Naive thymus-derived CD4-positive, alpha-beta T cell (primary cell): ENCODE results near the gene TDRD10. TPM values are rescaled to one million over a fixed set of nuclear protein-coding genes. Genes with fewer than 3 reads are reported as not detected.

Experiments
- ATAC-seq: fragments of 150-1000 bp; cut with Tn5 transposase; 2 replicates; pipeline ENCODE4 v1.10.0; 2021; ENCODE audit warnings: mild to moderate bottlenecking, moderate library complexity
- CTCF ChIA-PET: fragments of 350-600 bp; sonication (Branson Sonifier 250); formaldehyde crosslinking; loops from one replicate; lab custom pipeline; 2021; ENCODE audit warnings: antibody characterized with exemption; lab: Charles Lee
- POLR2A ChIA-PET: fragments of 350-600 bp; sonication (Branson Sonifier 250); formaldehyde crosslinking; loops from one replicate; lab custom pipeline; 2021; ENCODE audit warnings: antibody characterized with exemption, inconsistent platforms; lab: Charles Lee
- DNase-seq, 9 donors: peaks; one replicate each; pipeline versions ENCODE4 v3.0.0 to v3.0.0-alpha.2; 2020 to 2022; ENCODE audit warnings: mixed read lengths in 1 of 9
- H3K27ac ChIP-seq: one replicate; pipeline ENCODE4 v1.7.0; 2013; ENCODE audit warnings: mild to moderate bottlenecking, low read depth, low read length, moderate library complexity
- H3K27me3 ChIP-seq, 2 donors: one replicate each; pipeline ENCODE4 v1.7.0; 2013; ENCODE audit warnings: low read length in 2 of 2, mild to moderate bottlenecking in 2 of 2, moderate library complexity in 2 of 2; ENCODE audit not compliant: control insufficient read depth in 2 of 2, insufficient read depth in 2 of 2
- H3K36me3 ChIP-seq, 3 experiments: 1 replicate in 2 of 3; 2 replicates in 1 of 3; pipeline ENCODE4 v1.7.0; 2013; ENCODE audit warnings: low read length in 3 of 3, mild to moderate bottlenecking in 3 of 3, moderate library complexity in 1 of 3; ENCODE audit not compliant: insufficient read depth in 3 of 3, control insufficient read depth in 2 of 3
- H3K4me1 ChIP-seq, 2 donors: one replicate each; pipeline ENCODE4 v1.7.0; 2013; ENCODE audit warnings: low read length in 2 of 2, mild to moderate bottlenecking in 2 of 2, moderate library complexity in 1 of 2; ENCODE audit not compliant: control insufficient read depth in 2 of 2, insufficient read depth in 2 of 2
- H3K4me3 ChIP-seq: 2 replicates; pipeline ENCODE4 v1.7.0; 2013; ENCODE audit warnings: mild to moderate bottlenecking, low read length
- H3K9me3 ChIP-seq, 3 experiments: 1 replicate in 2 of 3; 2 replicates in 1 of 3; pipeline ENCODE4 v1.7.0; 2013; ENCODE audit warnings: low read length in 3 of 3; ENCODE audit not compliant: control insufficient read depth in 2 of 3
- H3K27ac Mint-ChIP-seq, 9 donors: one replicate each; pipeline ENCODE4 v1.8.0; 2020 to 2022; ENCODE audit warnings: mixed read lengths in 9 of 9, mild to moderate bottlenecking in 8 of 9, moderate library complexity in 5 of 9, inconsistent platforms in 2 of 9
- H3K27me3 Mint-ChIP-seq, 5 donors: one replicate each; pipeline ENCODE4 v1.8.0; 2021 to 2022; ENCODE audit warnings: mixed read lengths in 5 of 5, mild to moderate bottlenecking in 1 of 5
- H3K36me3 Mint-ChIP-seq, 5 donors: one replicate each; pipeline ENCODE4 v1.8.0; 2020 to 2022; ENCODE audit warnings: mixed read lengths in 5 of 5, mild to moderate bottlenecking in 3 of 5, inconsistent platforms in 1 of 5
- H3K4me1 Mint-ChIP-seq, 7 donors: one replicate each; pipeline ENCODE4 v1.8.0; 2020 to 2022; ENCODE audit warnings: mixed read lengths in 7 of 7, mild to moderate bottlenecking in 3 of 7, inconsistent platforms in 1 of 7
- H3K4me3 Mint-ChIP-seq, 10 donors: one replicate each; pipeline ENCODE4 v1.8.0; 2020 to 2022; ENCODE audit warnings: mild to moderate bottlenecking in 10 of 10, mixed read lengths in 10 of 10, moderate library complexity in 6 of 10, inconsistent platforms in 2 of 10
- H3K9me3 Mint-ChIP-seq, 11 donors: one replicate each; pipeline ENCODE4 v1.8.0; 2020 to 2022; ENCODE audit warnings: mixed read lengths in 11 of 11, mild to moderate bottlenecking in 4 of 11, inconsistent platforms in 1 of 11, moderate library complexity in 1 of 11
- intact Hi-C, 2 donors: fragments of 100-400 bp; cut with micrococcal nuclease; formaldehyde crosslinking; loops; one replicate each; pipeline ENCODE4 v1.15.1; 2023
- polyA plus RNA-seq, 2 donors: library from polyadenylated mRNA; unstranded; fragments of 300-500 nt; fragmentation: Illumina TruSeq; gene quantifications; one replicate each; pipeline ENCODE4 v1.2.3, GENCODE V29; 2021
- total RNA-seq, 6 experiments: library from RNA in 5 of 6; stranded (reverse) in 5 of 6; gene quantifications; 1 replicate in 5 of 6; 2 replicates in 1 of 6; pipeline ENCODE4 v1.2.3 and lab custom pipeline; 2021 to 2026

Gene TDRD10
- total and polyA plus RNA-seq, 7 experiments from 2014 or later = 0.29 TPM; not detected in 6

DNA sequence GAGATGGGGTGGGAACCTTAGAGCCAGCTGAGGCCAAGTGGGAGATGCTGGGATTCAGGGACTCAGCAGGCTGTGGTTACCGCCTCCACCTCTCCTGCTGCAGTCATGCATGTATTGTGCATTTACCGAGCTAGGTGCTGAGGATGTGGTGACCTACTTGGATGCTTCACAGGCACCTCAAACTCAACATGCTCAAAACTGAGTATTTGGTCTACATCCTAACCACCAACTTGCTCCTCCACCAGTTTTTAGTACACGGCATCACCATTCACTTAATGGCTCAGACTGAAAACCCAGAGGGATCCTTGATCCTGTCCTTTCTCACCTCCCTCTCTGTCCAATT, 71.1 kb downstream of the TDRD10 start:
- ChIA-PET CTCF (interaction anchor here (1.6 kb wide), 1 partner anchor 32 kb away, joined by 5 read pairs; no protein-coding TSS in a partner anchor), POLR2A (interaction anchor here (1.6 kb wide), 1 partner anchor 34 kb away, joined by 4 read pairs; no protein-coding TSS in a partner anchor)
- peaks cover 0 to 3% of the 10 kb centered on the region in 2 donors for H3K4me1 ChIP-seq
- Mint-ChIP-seq H3K9me3 (peaks cover 0 to 1% (median 0%) of the 10 kb centered on the region in 11 donors), H3K36me3 (no peaks in the 10 kb centered on the region), H3K27ac (peak overlapping the region in 1 of 9 donors; percentile 78), H3K4me3 (peak overlapping the region in 2 of 10 donors; percentile 7 to 41), H3K27me3 (peaks cover 2 to 13% (median 8%) of the 10 kb centered on the region in 5 donors), H3K4me1 (peaks cover 0 to 11% (median under 1%) of the 10 kb centered on the region in 7 donors)
- no peak for DNase-seq
- no peak overlapping the region for H3K27ac ChIP-seq
- H3K36me3 ChIP-seq = peaks cover 0 to 3% (median 0%) of the 10 kb centered on the region in 3 experiments
- intact Hi-C loops = no loop called here
- no peak for ATAC-seq
- H3K4me3 ChIP-seq = no peak overlapping the region
- peaks cover 0 to 4% of the 10 kb centered on the region in 2 donors for H3K27me3 ChIP-seq
- no peaks in the 10 kb centered on the region for H3K9me3 ChIP-seq

DNA sequence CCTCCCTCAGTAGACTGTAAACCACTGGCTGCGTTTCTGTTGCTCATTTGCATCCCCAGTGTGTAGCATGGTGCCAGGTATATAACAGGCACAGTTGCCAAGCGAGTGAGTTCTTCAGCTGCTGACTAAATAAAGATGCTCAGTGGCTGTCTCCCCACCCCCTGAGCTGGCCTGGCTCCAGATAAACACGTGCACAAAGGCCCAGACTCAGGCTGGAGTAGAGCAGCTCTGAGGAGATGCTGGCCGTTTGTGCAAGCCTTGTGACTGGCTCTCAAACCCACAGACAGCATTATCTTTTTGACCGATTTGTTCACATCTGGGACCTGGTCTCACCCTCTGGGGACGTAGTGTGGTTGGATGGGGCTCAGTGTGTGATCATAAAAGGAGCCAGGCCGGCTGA, 72.7 kb downstream of the TDRD10 start:
- H3K27me3 ChIP-seq = no peaks in the 10 kb centered on the region
- H3K4me1 ChIP-seq = no peaks in the 10 kb centered on the region
- peaks cover 0 to 9% (median 4%) of the 10 kb centered on the region in 5 donors for H3K27me3 Mint-ChIP-seq
- no peak for DNase-seq
- POLR2A ChIA-PET = interaction anchor here (0.6 to 1.6 kb wide), 2 partner anchors 32 to 168 kb away, joined by 4 read pairs; no protein-coding TSS in a partner anchor
- H3K4me3 Mint-ChIP-seq = no peak overlapping the region
- CTCF ChIA-PET = interaction anchor here (1.1 kb wide), 1 partner anchor 15 kb away, joined by 3 read pairs; no protein-coding TSS in a partner anchor
- ATAC-seq = no peak
- H3K4me3 ChIP-seq = no peak overlapping the region
- peaks cover 0 to 1% (median 0%) of the 10 kb centered on the region in 11 donors for H3K9me3 Mint-ChIP-seq
- intact Hi-C loops = no loop called here
- peaks cover 0 to 16% (median 0%) of the 10 kb centered on the region in 7 donors for H3K4me1 Mint-ChIP-seq
- peaks cover 0 to 12% (median 0%) of the 10 kb centered on the region in 5 donors for H3K36me3 Mint-ChIP-seq
- no peaks in the 10 kb centered on the region for H3K9me3 ChIP-seq
- no peak overlapping the region for H3K27ac ChIP-seq
- H3K27ac Mint-ChIP-seq = peak overlapping the region in 2 of 9 donors; percentile 16 to 54
- H3K36me3 ChIP-seq = peaks cover 0 to 19% (median 0%) of the 10 kb centered on the region in 3 experiments

DNA sequence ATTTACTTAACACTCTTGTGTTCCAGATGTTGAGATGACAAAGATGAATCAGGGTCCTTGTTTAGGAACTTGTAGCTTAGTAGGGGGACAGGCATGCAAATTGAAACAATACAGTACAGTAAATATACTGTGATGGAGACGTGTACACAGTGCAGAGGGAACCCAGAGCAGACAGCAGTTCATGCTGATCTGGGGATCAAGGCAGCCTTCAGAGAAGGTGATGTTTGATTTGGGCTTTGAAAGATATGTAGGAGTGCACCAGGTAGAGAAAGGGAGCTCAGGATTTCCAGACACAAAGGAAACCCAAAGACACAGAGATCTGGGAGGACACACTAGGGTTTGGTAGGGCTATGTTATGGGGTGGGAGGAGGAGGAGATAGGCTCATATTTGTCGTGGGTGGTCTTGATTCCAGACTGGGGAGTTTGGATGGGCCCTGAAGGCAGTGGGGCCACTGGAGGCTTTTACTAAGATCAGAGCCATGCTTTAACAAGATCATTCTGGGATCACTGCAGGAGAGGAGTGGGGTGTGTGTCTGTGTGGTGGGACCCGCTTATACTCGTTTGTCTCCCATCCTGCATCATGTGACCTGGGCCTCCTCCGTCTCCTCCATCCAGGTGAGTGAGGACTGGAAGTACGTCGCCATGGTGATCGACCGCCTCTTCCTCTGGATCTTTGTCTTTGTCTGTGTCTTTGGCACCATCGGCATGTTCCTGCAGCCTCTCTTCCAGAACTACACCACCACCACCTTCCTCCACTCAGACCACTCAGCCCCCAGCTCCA, 73.3 kb downstream of the TDRD10 start:
- no peak for ATAC-seq
- H3K4me1 ChIP-seq = no peaks in the 10 kb centered on the region
- no peak overlapping the region for H3K4me3 ChIP-seq
- peak overlapping the region in 4 of 9 donors; percentile 2 to 55 (median 38) for H3K27ac Mint-ChIP-seq
- no peak overlapping the region for H3K27ac ChIP-seq
- H3K27me3 ChIP-seq = no peaks in the 10 kb centered on the region
- no peak overlapping the region for H3K4me3 Mint-ChIP-seq
- peaks cover 0 to 25% (median 0%) of the 10 kb centered on the region in 3 experiments for H3K36me3 ChIP-seq
- ChIA-PET CTCF (interaction anchor here (1.1 kb wide), 1 partner anchor 16 kb away, joined by 3 read pairs; no protein-coding TSS in a partner anchor), POLR2A (interaction anchor here (0.6 kb wide), 1 partner anchor 211 kb away, joined by 3 read pairs; no protein-coding TSS in a partner anchor)
- intact Hi-C loops = no loop called here
- peaks cover 0 to 1% (median 0%) of the 10 kb centered on the region in 11 donors for H3K9me3 Mint-ChIP-seq
- peaks cover 0 to 16% (median 0%) of the 10 kb centered on the region in 7 donors for H3K4me1 Mint-ChIP-seq
- no peaks in the 10 kb centered on the region for H3K9me3 ChIP-seq
- DNase-seq = no peak
- H3K27me3 Mint-ChIP-seq = peaks cover 0 to 9% (median 0%) of the 10 kb centered on the region in 5 donors
- H3K36me3 Mint-ChIP-seq = peaks cover 0 to 14% (median 0%) of the 10 kb centered on the region in 5 donors

DNA sequence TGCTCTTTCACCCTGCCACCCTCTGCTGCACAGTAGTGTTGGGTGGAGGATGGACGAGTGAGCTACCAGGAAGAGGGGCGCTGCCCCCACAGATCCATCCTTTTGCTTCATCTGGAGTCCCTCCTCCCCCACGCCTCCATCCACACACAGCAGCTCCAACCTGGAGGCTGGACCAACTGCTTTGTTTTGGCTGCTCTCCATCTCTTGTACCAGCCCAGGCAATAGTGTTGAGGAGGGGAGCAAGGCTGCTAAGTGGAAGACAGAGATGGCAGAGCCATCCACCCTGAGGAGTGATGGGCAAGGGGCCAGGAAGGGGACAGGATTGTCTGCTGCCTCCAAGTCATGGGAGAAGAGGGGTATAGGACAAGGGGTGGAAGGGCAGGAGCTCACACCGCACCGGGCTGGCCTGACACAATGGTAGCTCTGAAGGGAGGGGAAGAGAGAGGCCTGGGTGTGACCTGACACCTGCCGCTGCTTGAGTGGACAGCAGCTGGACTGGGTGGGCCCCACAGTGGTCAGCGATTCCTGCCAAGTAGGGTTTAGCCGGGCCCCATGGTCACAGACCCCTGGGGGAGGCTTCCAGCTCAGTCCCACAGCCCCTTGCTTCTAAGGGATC, 74.0 kb downstream of the TDRD10 start:
- Mint-ChIP-seq H3K27me3 (peaks cover 0 to 6% (median 0%) of the 10 kb centered on the region in 5 donors), H3K4me1 (peaks cover 0 to 16% (median 0%) of the 10 kb centered on the region in 7 donors), H3K27ac (peak overlapping the region in 3 of 9 donors; percentile 2 to 49 (median 48)), H3K4me3 (no peak overlapping the region), H3K9me3 (peaks cover 0 to 1% (median 0%) of the 10 kb centered on the region in 11 donors), H3K36me3 (peaks cover 0 to 15% (median 0%) of the 10 kb centered on the region in 5 donors)
- ChIA-PET POLR2A (no interaction called here), CTCF (interaction anchor here (1.1 kb wide), 1 partner anchor 16 kb away, joined by 3 read pairs; no protein-coding TSS in a partner anchor)
- Histone ChIP-seq H3K9me3 (no peaks in the 10 kb centered on the region), H3K36me3 (peaks cover 0 to 32% (median 4%) of the 10 kb centered on the region in 3 experiments), H3K4me1 (no peaks in the 10 kb centered on the region), H3K27ac (no peak overlapping the region), H3K4me3 (no peak overlapping the region), H3K27me3 (no peaks in the 10 kb centered on the region)
- no peak for ATAC-seq
- intact Hi-C loops = no loop called here
- no peak for DNase-seq

DNA sequence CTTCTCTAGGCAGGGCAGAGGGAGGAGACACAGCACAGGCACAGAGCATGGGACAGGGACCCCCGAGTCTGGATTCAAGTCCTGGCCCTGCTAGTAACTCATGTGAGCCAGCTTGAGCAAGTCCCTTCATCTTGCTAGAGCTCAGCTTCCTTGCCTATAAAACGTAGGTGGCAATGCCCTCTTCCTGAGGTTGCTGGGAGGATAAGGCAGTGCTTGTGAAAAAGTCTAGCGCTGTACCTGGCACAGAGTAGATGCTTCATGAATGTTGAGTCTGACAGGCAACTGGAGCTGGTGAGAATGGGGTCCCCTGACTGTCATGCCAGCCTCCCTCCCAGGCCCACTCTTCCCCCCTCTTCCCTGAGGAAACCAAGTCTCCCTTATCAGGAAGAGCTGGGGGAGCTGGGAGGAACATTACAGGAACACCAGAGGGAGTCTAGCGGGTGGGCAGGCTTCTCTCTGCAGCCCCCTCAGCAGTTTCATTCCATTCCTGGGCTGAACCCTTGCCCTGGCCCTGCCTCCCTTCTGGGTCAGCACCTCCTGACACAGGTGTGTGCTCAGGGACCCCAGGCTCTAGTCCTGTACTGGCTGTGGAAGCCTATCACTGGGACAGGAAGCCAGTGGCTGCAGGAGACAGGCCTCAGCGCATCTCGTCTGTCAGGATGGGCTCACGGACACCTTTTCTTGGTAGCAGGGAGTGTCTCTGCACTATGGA, 75.5 kb downstream of the TDRD10 start:
- CTCF ChIA-PET = no interaction called here
- Mint-ChIP-seq H3K4me1 (peaks cover 0 to 16% (median 0%) of the 10 kb centered on the region in 7 donors), H3K4me3 (no peak overlapping the region), H3K36me3 (peaks cover 0 to 20% (median 3%) of the 10 kb centered on the region in 5 donors), H3K9me3 (peaks cover 0 to 1% (median 0%) of the 10 kb centered on the region in 11 donors), H3K27ac (peak overlapping the region in 4 of 9 donors; percentile 36 to 62 (median 55)), H3K27me3 (no peaks in the 10 kb centered on the region)
- POLR2A ChIA-PET = no interaction called here
- Histone ChIP-seq H3K27ac (no peak overlapping the region), H3K27me3 (no peaks in the 10 kb centered on the region), H3K9me3 (no peaks in the 10 kb centered on the region), H3K4me3 (no peak overlapping the region), H3K36me3 (peaks cover 5 to 47% (median 9%) of the 10 kb centered on the region in 3 experiments), H3K4me1 (no peaks in the 10 kb centered on the region)
- no peak for DNase-seq
- no peak for ATAC-seq
- intact Hi-C loops = no loop called here

DNA sequence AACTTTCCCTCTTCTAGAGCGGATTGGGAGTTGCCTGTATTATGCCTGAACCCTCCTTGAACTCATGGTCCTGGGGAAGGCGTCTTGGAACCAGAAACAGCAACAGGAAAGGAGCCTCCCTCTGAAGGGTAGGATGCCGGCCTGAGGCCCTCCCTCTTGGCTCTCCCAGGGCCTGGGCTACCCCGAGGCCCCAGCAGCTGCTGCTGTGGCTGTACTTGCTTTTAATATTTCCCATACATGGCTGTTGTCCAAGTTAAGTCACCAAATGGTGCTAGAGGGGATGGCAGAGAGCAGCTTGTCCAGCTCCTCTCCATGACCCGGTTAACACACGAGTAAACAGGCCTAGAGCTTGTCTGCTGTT, 76.0 kb downstream of the TDRD10 start:
- Mint-ChIP-seq H3K27ac (peak overlapping the region in 3 of 9 donors; percentile 36 to 62 (median 54)), H3K4me1 (peaks cover 0 to 16% (median 0%) of the 10 kb centered on the region in 7 donors), H3K9me3 (peaks cover 0 to 1% (median 0%) of the 10 kb centered on the region in 11 donors), H3K27me3 (no peaks in the 10 kb centered on the region), H3K36me3 (peaks cover 0 to 20% (median 3%) of the 10 kb centered on the region in 5 donors), H3K4me3 (no peak overlapping the region)
- H3K4me3 ChIP-seq = no peak overlapping the region
- no peaks in the 10 kb centered on the region for H3K4me1 ChIP-seq
- H3K9me3 ChIP-seq = no peaks in the 10 kb centered on the region
- intact Hi-C loops = no loop called here
- ChIA-PET POLR2A (interaction anchor here (0.8 to 0.9 kb wide), 2 partner anchors 18 to 50 kb away, joined by 3 read pairs; no protein-coding TSS in a partner anchor), CTCF (no interaction called here)
- peaks cover 10 to 52% (median 15%) of the 10 kb centered on the region in 3 experiments for H3K36me3 ChIP-seq
- no peak overlapping the region for H3K27ac ChIP-seq
- no peak for ATAC-seq
- DNase-seq = no peak
- no peaks in the 10 kb centered on the region for H3K27me3 ChIP-seq
